VCaP (cell line): ENCODE data around the gene TFPT.
A peak's percentile ranks its signal among the peaks of the same experiment; 100 is the strongest.
"Not testable (repeated sequence)": the region's sequence is repeated elsewhere in the genome, so short reads cannot be mapped to it uniquely, and the experiment has no call there.

Source experiments
- H3K27ac ChIP-seq: fragments of 450-650 bp; 2 replicates; pipeline ENCODE4 v1.5.1; 2017
- CTCF ChIP-seq: fragments of 450-650 bp; conservative IDR thresholded peaks from 2 replicates; pipeline ENCODE4 v1.5.1; 2017; ENCODE audit warnings: mild to moderate bottlenecking, moderate library complexity

Gene TFPT

GRCh38 chr19:54108496-54108895, 7.0 kb downstream of the TFPT start:
- no peak overlapping the region for H3K27ac ChIP-seq
- TF ChIP-seq CTCF, result no peak

- no peak overlapping the region for H3K27ac ChIP-seq
- TF ChIP-seq CTCF, result no peak
These were observed 7.5 kb downstream of the TFPT start for GRCh38 chr19:54107876-54108490.

- no peak overlapping the region for H3K27ac ChIP-seq
- no peak for TF ChIP-seq CTCF
These were observed 8.7 kb downstream of the TFPT start for GRCh38 chr19:54106716-54107115.

- TF ChIP-seq CTCF, result no peak
- H3K27ac ChIP-seq, result no peak overlapping the region
These were observed 9.7 kb downstream of the TFPT start for GRCh38 chr19:54105796-54106195.

GRCh38 chr19:54104998-54105715, 10.3 kb downstream of the TFPT start:
- no peak overlapping the region for H3K27ac ChIP-seq
- no peak for TF ChIP-seq CTCF

- peak within 1 kb of the TSS; percentile 81 for H3K27ac ChIP-seq
- TF ChIP-seq CTCF, result no peak
These were observed 12.9 kb downstream of the TFPT start, which contains the start of gene NDUFA3 for GRCh38 chr19:54102421-54103169. Gene NDUFA3 (plus strand): TSS chr19:54102855. CDS start chr19:54102879, 24 bp downstream.

GRCh38 chr19:54100561-54100960, 14.9 kb downstream of the TFPT start, which contains the start of gene OSCAR:
Gene OSCAR (minus strand): TSS chr19:54100803. CDS start chr19:54100792, 11 bp downstream.
- H3K27ac ChIP-seq, result no peak within 1 kb of the TSS
- no peak for TF ChIP-seq CTCF

GRCh38 chr19:54099903-54100255, 15.6 kb downstream of the TFPT start:
- not testable (repeated sequence) for H3K27ac ChIP-seq
